ENCODE data around the gene MORC3. TPM values are rescaled to one million over a fixed set of nuclear protein-coding genes. Genes with fewer than 3 reads are reported as not detected.

MORC3 gene
- total and polyA plus RNA-seq, 9 of the 15 experiments (the other 6 are each of a cell fraction or from before 2014, with no cell fraction given), result 12.7 to 53.7 (median 36.0) TPM

- TF ChIP-seq ZNF586 (CRISPR knock-in tag; conservative IDR thresholded peaks at IDR 0.05) (no peak), ZNF12 (CRISPR knock-in tag; IDR thresholded peaks at IDR 0.05) (no peak), ZNF140 (CRISPR knock-in tag; IDR thresholded peaks at IDR 0.05) (no peak), CHD1 (IDR thresholded peaks at IDR 0.05; ENCODE audit: low read length) (no peak), SAP30 (IDR thresholded peaks at IDR 0.05; ENCODE audit: borderline replicate concordance, insufficient read depth, low read depth, low read length, poor library complexity, severe bottlenecking) (no peak), POLR2G (IDR thresholded peaks at IDR 0.05; ENCODE audit: low read depth, low read length) (peak; percentile 99), SMC3 (conservative IDR thresholded peaks at IDR 0.05; ENCODE audit: insufficient read depth, low read depth, low read length) (no peak), MIER1 (IDR thresholded peaks at IDR 0.05; ENCODE audit: low read depth) (no peak), CBFB (CRISPR knock-in tag; IDR thresholded peaks at IDR 0.05) (no peak), CTCF (IDR thresholded peaks at IDR 0.05 in 2 of 3, conservative IDR thresholded peaks at IDR 0.05 in 1 of 3; ENCODE audit: insufficient read depth in 2 of 3, low read depth in 1 of 3, low read length in 3 of 3) (peak in 1 of 3 experiments; percentile 15; a peak in 1 of 6 replicates), SPI1 (IDR thresholded peaks at IDR 0.05; ENCODE audit: borderline replicate concordance, low read depth, low read length) (peak; percentile 93), E2F8 (IDR thresholded peaks at IDR 0.05; ENCODE audit: low read depth, partially characterized antibody) (no peak), CBX8 (IDR thresholded peaks at IDR 0.05; ENCODE audit: borderline replicate concordance, extremely low read depth, low read depth, low read length, poor library complexity, severe bottlenecking) (no peak), CBX1 (IDR thresholded peaks at IDR 0.05; ENCODE audit: low read depth) (no peak), MCM3 (IDR thresholded peaks at IDR 0.05) (no peak), ZNF696 (CRISPR knock-in tag; conservative IDR thresholded peaks at IDR 0.05) (no peak), ZNF347 (CRISPR knock-in tag; IDR thresholded peaks at IDR 0.05; ENCODE audit: low read depth) (no peak), HNRNPLL (IDR thresholded peaks at IDR 0.05; ENCODE audit: low read depth, low read length, poor library complexity, severe bottlenecking) (peak; percentile 74)
These were observed at the start of gene MORC3 (continued) for GRCh38 chr21:36319767-36320420.
